Loucy (cell line): ENCODE measurements around the gene ZBED1.

Source experiments
- H2AFZ ChIP-seq: fragments of 200-600 bp; sonication (generic); 2 replicates; pipeline ENCODE4 v1.6.0; 2016; ENCODE audit warnings: antibody characterized with exemption, mild to moderate bottlenecking, low read length, moderate library complexity
- H3F3A ChIP-seq: fragments of 200-600 bp; 2 replicates; pipeline ENCODE4 v1.6.0; 2016; ENCODE audit warnings: antibody characterized with exemption, low read depth, mild to moderate bottlenecking
- H3K27me3 ChIP-seq: fragments of 200-600 bp; sonication (generic); 2 replicates; pipeline ENCODE4 v1.6.1; 2014; ENCODE audit warnings: low read length, mild to moderate bottlenecking; ENCODE audit not compliant: insufficient read depth, poor library complexity, severe bottlenecking
- H3K36me3 ChIP-seq: fragments of 200-600 bp; sonication (generic); 2 replicates; pipeline ENCODE4 v1.6.1; 2016; ENCODE audit warnings: low read length; ENCODE audit not compliant: insufficient read depth
- H3K4me1 ChIP-seq: fragments of 200-600 bp; sonication (generic); 2 replicates; pipeline ENCODE4 v1.5.1; 2014; ENCODE audit warnings: low read length, mild to moderate bottlenecking; ENCODE audit not compliant: insufficient read depth, poor library complexity, severe bottlenecking
- H3K4me2 ChIP-seq: fragments of 200-600 bp; sonication (generic); 2 replicates; pipeline ENCODE4 v1.6.0; 2014; ENCODE audit warnings: antibody characterized with exemption, low read length, low read depth, mild to moderate bottlenecking; ENCODE audit not compliant: poor library complexity, severe bottlenecking
- H3K4me3 ChIP-seq: fragments of 200-600 bp; sonication (generic); 2 replicates; pipeline ENCODE4 v1.5.1; 2014; ENCODE audit warnings: low read length, mild to moderate bottlenecking, mixed read lengths; ENCODE audit not compliant: poor library complexity, severe bottlenecking
- H3K79me2 ChIP-seq: fragments of 200-600 bp; sonication (generic); 2 replicates; pipeline ENCODE4 v1.6.1; 2014; ENCODE audit warnings: low read length; ENCODE audit not compliant: insufficient read depth
- H3K9ac ChIP-seq: fragments of 200-600 bp; sonication (generic); 2 replicates; pipeline ENCODE4 v1.6.0; 2014; ENCODE audit warnings: mild to moderate bottlenecking, low read depth, low read length, moderate library complexity; ENCODE audit not compliant: poor library complexity, severe bottlenecking
- H3K9me2 ChIP-seq: fragments of 200-600 bp; sonication (generic); replicated peaks from 2 replicates; pipeline ENCODE4 v1.6.1; 2016; ENCODE audit warnings: low read depth, low read length, mixed read lengths
- H3K9me3 ChIP-seq: fragments of 200-600 bp; sonication (generic); 2 replicates; pipeline ENCODE4 v1.6.1; 2014; ENCODE audit warnings: mild to moderate bottlenecking, antibody characterized with exemption, low read length, low read depth; ENCODE audit not compliant: insufficient read depth
- H4K20me1 ChIP-seq: fragments of 200-600 bp; sonication (generic); 2 replicates; pipeline ENCODE4 v1.6.0; 2014; ENCODE audit warnings: antibody characterized with exemption, low read length, mild to moderate bottlenecking; ENCODE audit not compliant: insufficient read depth, poor library complexity, severe bottlenecking
- CTCF ChIP-seq: fragments of 200-600 bp; sonication (generic); conservative IDR thresholded peaks from 2 replicates; pipeline ENCODE4 v1.5.1; 2014; ENCODE audit warnings: mild to moderate bottlenecking, antibody characterized with exemption, low read length
- EZH2phosphoT487 ChIP-seq: fragments of 200-600 bp; IDR thresholded peaks from 2 replicates; pipeline ENCODE4 v1.6.1; 2018; ENCODE audit warnings: antibody characterized with exemption, mild to moderate bottlenecking, moderate library complexity, borderline replicate concordance

Gene ZBED1

GRCh38 chrX:2469196-2469685, 31.5 kb downstream of the ZBED1 start:
- TF ChIP-seq CTCF (no peak), EZH2phosphoT487 (no peak)
- H2AFZ ChIP-seq: no peak overlapping the region
- no peaks in the 10 kb centered on the region for H3K27me3 ChIP-seq
- no peak overlapping the region for H3K4me3 ChIP-seq
- H3K4me2 ChIP-seq: no peak overlapping the region
- no peaks in the 10 kb centered on the region for H3K9me3 ChIP-seq
- no peaks in the 10 kb centered on the region for H3F3A ChIP-seq
- no peaks in the 10 kb centered on the region for H4K20me1 ChIP-seq
- no peaks in the 10 kb centered on the region for H3K9me2 ChIP-seq
- H3K36me3 ChIP-seq: no peaks in the 10 kb centered on the region
- no peaks in the 10 kb centered on the region for H3K4me1 ChIP-seq
- no peak overlapping the region for H3K9ac ChIP-seq
- H3K79me2 ChIP-seq: no peaks in the 10 kb centered on the region

GRCh38 chrX:2468261-2469195, 32.2 kb downstream of the ZBED1 start:
- TF ChIP-seq EZH2phosphoT487 (no peak), CTCF (no peak)
- Histone ChIP-seq H4K20me1 (no peaks in the 10 kb centered on the region), H2AFZ (no peak overlapping the region), H3K4me3 (no peak overlapping the region), H3K9ac (no peak overlapping the region), H3K9me2 (no peaks in the 10 kb centered on the region), H3F3A (no peaks in the 10 kb centered on the region), H3K79me2 (no peaks in the 10 kb centered on the region), H3K27me3 (no peaks in the 10 kb centered on the region), H3K36me3 (no peaks in the 10 kb centered on the region), H3K4me1 (no peaks in the 10 kb centered on the region), H3K9me3 (no peaks in the 10 kb centered on the region), H3K4me2 (no peak overlapping the region)

- Histone ChIP-seq H2AFZ (no peak overlapping the region), H3K36me3 (no peaks in the 10 kb centered on the region), H3F3A (no peaks in the 10 kb centered on the region), H3K79me2 (no peaks in the 10 kb centered on the region), H3K4me3 (no peak overlapping the region), H3K9me3 (no peaks in the 10 kb centered on the region), H4K20me1 (no peaks in the 10 kb centered on the region), H3K9ac (no peak overlapping the region), H3K27me3 (no peaks in the 10 kb centered on the region), H3K4me2 (no peak overlapping the region), H3K9me2 (no peaks in the 10 kb centered on the region), H3K4me1 (no peaks in the 10 kb centered on the region)
- TF ChIP-seq EZH2phosphoT487 (no peak), CTCF (no peak)
Observed at GRCh38 chrX:2466876-2467656, 33.7 kb downstream of the ZBED1 start.
